ENCODE measurements around the gene MACROD1.

DNA sequence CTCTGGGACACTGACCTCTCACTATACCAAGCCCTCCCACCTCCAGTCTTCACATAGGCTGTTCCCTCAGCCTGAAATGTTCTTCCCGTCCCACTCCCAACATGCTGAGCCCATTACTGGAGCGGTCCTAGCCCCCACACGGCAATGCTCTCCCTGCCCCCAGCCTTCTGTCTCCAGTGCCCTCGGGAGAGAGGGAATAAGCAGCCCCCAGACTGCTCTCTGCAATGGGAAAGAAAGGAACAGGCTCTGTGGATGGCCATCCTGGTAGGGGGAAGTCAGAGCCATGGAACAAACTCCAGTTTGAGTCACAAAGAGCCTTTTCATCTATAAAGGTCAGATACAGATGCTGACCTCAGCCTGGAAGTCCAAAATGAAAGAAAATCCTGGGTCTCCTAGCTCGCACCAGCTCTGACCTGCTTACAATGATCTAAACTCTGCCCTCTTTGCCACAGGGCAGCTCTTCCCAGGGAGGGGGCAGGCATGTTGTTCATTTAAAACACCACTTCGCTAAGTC, 67.5 kb downstream of the MACROD1 start:
- TF ChIP-seq, protein P1, sequence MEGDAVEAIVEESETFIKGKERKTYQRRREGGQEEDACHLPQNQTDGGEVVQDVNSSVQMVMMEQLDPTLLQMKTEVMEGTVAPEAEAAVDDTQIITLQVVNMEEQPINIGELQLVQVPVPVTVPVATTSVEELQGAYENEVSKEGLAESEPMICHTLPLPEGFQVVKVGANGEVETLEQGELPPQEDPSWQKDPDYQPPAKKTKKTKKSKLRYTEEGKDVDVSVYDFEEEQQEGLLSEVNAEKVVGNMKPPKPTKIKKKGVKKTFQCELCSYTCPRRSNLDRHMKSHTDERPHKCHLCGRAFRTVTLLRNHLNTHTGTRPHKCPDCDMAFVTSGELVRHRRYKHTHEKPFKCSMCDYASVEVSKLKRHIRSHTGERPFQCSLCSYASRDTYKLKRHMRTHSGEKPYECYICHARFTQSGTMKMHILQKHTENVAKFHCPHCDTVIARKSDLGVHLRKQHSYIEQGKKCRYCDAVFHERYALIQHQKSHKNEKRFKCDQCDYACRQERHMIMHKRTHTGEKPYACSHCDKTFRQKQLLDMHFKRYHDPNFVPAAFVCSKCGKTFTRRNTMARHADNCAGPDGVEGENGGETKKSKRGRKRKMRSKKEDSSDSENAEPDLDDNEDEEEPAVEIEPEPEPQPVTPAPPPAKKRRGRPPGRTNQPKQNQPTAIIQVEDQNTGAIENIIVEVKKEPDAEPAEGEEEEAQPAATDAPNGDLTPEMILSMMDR (optimal IDR thresholded peaks at IDR 0.05 in 1 of 3, IDR thresholded peaks at IDR 0.05 in 1 of 3, conservative IDR thresholded peaks at IDR 0.05 in 1 of 3; ENCODE audit: extremely low read depth in 1 of 3, insufficient read depth in 2 of 3, low read length in 3 of 3): no peak
- no peak for TF ChIP-seq EZH2 (IDR thresholded peaks at IDR 0.05; ENCODE audit: low read length)

Data from keratinocyte (primary cell).